Stimulated activated CD4-positive, alpha-beta T cell treated with anti-CD3 and anti-CD28 coated beads, TNF-alpha, amount 100 ng/mL, for 1 hour (primary cell): ENCODE results near the gene AUTS2.

Source experiments
- DNase-seq, 3 donors: peaks; one replicate each; pipeline ENCODE4 v3.0.0-alpha.2; 2020; ENCODE audit warnings: low read depth in 3 of 3, low spot score in 1 of 3

The AUTS2 gene

DNA sequence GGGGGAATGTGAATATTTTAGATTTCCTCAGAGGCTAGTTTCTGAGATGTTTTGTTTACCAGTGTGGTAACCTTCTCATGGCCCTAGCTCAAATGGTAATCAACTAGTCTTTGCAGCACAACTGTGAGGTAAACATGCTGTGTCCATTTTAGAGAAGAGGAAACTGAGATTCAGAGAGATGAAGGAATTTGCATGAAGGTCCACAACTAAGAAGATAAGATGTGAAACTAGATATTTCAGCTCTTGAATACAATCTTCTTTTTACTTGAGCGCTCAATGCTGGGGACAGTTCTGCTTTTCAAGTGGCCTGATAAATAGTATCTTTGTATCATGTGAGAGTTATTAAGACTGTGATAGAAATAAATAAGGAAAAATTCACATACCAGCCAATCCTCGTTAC is 245.4 kb downstream of the AUTS2 start:
- DNase-seq = no peak

DNA sequence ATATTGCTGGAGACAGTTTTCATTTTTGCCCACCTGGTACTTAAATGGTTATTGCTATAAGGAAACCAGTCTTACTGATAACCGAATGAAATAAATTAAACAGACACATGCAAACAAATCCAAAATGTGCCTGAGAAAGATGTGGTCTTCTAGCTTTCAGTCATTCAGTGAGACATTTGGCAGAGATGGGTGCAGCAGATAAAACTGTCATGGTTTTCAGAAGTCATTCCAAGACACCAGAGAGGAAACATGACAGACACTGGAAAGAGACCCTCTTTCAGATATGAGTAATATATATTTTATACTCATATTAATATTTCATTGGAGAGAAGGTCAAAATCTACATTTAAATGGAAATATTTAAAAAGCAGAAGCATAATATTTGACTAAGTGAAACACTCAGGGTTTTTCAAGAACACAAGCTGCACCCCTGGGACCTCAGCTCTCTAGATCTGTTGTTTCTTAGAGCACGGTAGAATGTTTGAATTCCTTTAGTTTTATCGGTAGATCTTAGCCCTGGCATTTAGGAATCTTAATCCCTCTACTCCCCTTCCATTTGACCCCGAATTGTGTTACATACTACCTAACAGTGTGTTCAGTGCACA is 246.1 kb downstream of the AUTS2 start:
- DNase-seq = no peak

DNA sequence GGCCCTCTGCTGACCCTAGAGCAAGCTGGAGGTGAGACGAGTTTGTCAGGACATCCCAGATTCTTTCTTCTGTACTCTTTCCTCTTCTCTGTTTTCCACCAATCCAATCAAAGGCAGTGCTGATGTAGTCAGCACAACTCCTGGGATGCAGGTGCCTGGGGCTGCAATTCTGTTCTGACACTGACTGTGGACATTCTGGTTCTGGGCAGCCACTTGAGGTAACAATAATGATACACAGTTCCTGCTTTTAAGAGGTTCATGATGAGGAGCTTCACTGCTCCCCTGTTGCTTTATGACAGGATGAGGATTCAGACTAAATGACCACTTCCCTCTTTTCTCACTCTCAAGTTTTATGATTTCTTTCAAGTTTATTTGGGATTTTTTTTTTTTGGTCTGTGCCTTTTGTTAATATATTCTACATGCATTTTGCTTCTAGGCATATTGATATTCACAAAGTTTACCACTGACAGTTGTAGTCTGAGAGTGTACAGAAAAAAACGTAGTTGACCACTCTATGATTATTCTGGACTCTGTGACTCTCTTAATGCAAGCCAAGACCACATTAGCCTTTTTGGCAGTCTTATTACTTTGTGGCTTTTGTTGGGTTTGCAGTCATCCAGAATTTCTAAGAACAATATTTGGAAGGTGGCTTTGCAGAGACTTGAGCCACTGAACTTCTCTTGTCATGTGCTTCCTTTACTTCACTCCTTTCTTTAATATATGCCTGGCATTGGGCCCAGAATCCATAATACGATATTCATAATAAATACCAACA is 247.6 kb downstream of the AUTS2 start:
- no peak for DNase-seq

DNA sequence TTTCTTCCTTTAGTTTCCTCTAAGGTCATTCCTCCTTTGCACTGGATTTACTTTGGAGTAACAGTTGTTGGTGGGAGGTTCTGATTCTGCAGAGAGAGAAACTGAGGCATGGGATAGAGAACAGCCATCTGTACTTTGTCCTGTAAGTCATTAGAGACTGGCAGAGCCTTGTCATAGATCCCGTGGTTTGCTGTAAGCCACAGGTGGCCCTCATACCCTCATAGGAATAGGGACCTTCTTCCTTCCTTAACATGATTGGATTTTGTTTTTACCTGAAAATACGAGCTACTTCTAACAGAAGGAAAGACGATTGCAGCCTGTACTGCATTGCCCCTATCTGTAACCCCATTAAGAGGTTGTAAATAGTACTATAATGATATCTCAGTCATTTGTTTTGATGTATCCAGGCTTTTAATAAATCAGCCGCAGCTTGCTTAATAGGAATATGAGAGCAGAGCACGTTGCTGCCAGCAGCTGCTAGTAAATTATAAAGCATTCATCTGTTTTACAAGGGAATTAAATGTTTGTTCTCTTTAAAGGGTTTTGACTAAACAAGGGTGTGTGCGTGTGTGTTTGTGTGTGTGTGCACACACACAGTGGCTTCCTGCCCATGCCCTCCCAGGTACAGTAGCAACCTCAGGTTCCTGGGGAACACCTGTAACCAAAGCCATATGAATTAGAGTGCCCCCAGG is 249.8 kb downstream of the AUTS2 start:
- no peak for DNase-seq

DNA sequence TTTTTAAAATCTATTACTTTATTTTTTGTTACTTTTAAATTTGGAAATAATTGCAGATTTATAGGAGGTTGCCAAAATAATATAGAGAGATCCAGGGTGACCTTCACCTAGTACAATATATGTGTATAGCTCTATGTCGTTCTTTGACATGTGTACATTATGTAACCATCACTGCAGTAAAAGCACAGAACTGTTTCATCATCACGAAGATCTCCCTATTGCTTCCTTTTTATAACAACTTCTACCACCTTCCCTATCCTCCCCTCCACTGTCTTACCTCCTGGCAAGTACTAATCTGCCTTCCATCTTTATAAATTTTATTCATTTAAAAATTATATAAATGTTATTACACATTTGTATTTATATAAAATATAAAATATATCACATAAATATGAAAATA is 251.0 kb downstream of the AUTS2 start:
- no peak for DNase-seq

DNA sequence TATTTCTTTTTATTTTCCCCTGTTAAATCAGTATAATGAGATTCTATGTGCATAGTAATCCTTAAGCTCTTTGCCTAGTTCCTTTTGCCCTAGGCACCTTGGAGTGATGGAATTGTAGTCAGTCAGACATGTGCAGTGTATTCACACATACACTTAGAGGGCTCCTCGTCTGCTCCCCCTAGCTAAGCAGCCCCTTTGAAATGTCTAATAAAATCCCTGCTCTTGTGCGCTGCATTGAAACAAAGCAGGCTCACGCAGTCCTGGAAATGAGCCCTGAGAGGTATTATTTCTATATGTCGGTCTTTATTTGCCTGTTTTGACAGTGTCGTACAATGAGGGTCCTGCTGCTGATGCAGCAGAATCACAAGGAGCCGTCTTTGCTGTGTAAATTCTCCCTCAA is 258.7 kb downstream of the AUTS2 start:
- DNase-seq = no peak

DNA sequence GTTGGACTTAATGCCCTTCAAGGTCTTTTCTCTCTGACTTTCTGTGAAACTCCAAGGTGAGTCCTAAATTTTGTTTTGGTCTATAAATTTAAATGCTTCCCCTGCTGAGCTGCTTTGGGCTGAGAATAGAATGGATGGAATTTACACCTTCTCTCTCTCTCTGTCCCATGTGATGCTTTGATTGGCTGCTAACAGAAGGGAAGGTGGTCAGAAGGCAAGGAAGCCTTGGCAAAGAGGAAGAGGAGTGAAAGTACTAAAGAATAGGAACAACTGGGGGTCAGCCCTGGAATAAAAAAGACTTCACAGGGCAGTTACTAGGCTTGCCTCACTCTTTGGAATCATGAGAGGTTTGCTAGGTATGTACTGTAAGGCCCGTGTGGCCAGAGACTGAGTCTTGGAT is 260.2 kb downstream of the AUTS2 start:
- no peak for DNase-seq

DNA sequence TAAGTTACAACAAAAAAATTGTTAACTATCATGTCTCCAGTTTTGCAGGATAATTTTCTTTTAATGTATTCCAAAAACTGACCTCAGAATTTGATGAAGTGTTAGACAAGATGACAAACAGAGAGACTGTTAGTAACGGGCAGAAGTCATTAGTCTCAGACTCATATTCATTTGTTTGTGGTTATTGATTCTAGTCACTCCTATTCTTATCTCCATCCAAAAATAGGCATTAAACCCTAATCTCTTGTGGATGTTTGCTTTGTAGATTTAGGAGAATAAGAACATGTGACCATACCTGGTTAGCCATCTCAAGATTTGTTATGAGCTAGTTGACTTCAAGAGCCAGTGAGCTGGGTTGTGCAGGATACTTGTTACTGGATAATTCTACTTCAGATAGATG is 261.1 kb downstream of the AUTS2 start:
- DNase-seq = no peak

DNA sequence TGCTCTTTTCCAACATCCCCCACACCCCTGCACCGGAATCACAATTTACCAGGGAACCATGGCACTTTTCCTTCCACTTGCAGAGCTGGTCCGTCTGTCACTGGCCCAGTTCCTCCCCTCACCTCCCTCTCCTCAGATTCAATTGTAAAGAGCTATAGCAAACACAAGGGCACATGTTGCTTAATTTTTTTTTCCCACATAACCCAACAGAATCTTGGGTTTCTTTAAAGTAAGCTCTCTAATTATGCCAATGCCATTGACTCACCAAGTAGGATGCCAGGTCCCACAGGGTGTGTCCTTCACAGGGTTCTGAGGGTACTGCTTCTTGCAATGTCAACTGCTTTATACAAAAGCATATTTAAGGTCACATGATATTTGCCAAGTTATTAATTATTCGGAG is 262.2 kb downstream of the AUTS2 start:
- no peak for DNase-seq

DNA sequence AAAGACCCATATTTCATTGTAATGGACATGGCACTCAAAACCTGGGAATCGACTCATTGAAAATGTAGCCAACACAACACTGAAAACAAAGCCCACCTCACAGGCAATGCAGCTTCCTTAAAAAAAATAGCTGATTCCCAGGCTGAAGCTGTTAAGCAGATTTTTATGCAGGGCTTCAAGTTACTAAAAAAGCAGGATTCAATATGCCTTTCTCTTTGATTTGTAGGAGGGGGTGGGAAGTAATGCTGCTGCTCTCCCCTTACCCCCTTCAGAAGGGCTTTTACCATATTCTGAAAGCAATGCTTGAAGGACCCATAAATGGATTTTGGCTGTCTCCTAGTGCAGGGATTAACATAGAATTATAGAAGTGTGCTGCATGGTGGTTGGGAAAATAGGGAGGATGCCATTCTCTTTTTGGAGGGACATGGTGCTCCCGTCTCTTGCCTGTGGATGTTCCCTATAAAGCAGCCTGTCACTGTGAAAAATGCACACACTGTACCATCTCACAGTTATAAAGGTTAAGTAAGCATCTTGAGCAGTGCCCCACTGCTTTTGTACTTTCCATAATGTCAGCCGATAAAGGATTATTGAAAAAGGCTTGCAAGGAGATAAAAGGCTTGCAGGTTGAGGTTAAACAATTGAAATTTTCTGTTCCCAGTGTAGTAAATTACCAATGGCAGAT is 262.8 kb downstream of the AUTS2 start:
- DNase-seq = no peak

DNA sequence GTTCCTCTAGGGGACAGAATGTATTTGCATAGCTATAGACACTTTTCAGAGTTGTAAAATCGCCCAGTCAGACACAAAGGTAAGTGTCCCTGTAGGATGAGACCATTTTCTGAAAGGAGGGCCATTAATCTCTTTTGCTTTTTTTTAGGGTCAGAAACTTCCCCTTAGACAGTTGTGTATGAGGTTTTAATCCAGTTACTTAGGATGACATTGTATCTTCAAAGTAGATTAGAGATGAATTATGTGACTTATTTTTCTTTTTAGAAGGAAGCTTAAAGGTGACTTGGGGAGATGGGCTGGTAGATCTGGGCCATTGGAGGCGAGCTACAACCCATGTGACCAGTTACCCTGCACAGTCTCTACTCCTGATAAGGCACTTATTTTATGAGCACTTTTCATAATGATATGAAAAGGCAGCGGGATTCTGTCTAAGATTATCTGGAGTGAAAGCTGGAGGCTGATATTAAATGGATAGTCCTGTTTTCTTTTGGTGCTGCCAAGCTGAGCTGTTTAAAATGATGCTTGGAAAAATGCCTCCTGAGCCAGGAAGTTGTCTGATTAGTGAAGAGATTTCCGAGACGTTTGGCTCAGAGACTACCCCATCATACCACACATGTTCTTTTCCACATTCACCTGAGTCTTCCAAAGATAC is 264.3 kb downstream of the AUTS2 start:
- no peak for DNase-seq

DNA sequence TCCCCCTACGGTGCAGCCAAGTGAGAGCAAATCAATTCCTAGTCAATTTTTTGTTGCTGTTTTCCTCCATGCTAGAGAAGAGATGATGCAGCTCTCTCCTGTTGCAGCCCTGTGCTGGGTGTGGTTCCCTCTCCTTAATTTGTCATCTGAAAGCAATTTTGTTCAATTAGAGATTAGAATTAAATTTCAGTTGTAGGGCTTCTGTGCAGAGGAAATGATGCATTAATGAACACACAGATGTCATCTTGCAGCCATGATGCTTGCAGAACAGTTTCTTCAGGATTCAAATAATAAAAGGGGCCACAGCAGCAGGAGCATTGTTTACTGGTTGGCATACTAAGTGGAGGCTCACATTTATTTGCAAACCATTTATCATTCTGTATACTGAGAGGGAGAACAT is 266.0 kb downstream of the AUTS2 start:
- no peak for DNase-seq

DNA sequence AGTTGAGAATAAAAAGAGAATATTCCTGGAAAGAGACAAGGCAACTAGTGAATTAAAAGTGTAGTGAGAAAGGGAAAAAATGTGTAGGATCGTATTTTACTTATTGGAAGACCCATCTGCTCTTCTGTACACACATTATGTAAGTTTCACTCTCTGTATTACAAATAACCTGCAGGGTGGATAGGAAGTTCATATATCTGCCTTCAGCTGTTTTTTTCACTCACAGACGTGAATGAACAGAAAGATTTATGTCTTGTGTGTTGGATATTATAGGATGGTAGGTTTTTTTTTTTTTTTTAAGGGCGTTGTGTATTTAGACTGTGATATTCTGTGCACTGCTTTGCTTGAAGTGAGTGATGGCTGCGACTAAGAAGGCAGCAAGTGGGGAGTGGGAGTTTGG is 266.5 kb downstream of the AUTS2 start:
- DNase-seq = no peak

DNA sequence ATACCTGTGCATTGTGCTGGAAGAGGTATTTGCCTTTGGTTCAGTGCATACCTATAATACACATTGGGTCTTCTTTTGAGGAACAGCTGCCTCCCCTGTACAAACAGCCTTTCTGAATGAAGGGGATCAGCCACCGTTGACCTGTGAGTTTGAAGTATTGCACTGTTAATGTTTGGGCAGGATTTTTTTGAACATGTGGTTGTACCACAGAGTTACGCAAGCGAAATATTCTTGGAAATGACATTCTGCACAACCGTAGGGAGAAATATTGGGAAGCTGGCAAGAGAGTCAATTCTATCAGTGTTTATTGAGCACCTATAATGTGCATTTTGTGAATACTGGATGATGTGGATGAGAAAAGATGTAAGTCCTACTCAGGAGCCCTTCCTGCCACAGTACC is 270.6 kb downstream of the AUTS2 start:
- no peak for DNase-seq

DNA sequence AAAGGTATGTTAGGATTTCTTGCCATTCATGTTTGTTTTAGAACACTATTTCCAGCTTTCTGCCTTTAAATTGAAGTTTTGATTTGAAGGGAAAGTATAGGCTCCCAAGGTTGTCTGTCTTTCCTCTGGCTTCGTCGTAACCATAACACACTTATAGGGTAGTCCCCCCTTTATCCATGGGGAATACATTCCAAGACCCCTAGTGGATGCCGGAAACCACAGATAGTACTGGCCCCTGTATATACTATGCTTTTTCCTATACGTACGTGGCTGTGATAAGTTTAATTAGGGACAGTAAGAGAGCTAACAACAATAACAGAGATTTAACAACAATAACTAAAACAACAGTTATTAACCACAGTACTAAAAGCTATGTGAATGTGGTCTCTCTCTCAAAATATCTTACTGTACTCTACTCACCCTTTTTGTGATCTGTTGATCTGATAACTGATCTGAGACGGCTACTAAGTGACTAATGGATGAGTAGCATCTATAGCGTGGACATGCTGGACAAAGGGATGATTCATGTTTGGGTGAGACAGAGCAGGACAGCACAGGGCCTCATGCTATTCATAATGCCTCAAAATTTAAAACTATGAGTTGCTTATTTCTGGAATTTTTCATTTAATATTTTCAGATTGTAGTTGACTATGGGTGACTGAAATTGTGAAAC is 273.1 kb downstream of the AUTS2 start:
- DNase-seq = no peak

DNA sequence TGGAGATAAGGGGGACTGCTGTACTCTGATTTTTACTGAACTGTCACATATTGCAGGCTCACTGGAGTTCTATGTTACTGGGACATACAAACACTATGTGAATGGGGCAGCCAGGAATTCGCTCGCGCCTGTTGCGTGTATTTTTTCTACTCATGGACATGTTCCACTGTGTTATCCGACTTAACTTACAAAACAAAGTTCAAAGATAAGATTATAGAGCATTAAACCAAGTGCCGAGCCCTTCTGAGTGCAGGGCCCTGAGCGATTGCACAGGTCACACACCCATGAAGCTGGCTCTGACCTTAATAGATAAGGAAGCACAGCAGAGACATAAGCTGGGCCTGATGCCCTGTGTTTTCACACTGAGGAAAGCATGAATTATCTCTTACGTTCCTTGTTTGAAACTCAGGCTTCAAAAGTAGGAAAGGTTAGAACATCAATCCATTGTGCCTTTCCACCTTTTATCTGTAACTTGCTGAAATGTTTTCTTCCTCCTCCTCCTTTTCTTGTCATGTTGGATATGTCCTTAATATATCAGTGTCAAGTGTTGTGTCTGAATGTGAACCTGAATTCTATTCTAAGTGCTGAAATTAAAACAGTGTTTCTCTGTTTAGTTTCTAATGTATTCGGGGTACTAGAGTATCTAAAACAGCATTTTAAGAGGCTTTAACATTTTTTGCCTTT is 273.8 kb downstream of the AUTS2 start:
- DNase-seq = no peak

DNA sequence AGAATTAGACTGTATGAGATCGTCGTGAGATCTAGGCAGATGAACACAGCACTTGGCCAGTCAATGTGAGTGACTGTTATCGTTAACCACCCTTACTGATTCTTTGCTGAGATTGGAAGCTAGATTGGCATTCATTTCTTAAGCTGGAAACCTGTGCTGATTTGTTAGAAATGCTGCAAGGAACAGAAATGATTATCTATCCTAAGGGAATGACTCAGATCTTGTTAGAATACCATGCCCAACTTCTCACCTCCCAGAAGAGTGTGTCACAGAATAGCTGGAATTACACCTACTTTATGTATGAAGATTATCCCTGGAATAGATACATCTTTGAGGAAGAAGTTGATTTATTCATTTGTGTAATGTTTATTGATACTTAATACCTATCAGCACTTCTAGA is 275.2 kb downstream of the AUTS2 start:
- DNase-seq = no peak

DNA sequence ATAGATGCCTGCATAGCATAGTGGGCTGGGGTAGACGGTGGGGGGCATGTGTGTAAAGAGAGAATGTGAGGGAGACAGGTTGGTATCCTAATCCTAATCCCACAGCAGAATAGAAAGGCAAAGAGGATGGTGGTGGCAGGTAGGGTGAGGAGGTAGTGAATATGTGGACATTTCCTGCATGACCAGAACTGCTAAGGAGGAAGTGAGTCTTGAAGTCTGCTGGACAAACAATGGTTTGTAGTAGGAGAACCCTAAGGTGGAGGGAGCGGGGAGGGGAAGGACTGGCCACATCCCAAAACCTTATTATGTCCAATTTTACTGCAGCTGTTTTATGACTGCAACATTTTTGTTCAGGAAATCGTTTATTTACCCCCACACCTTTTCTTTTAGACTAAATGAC is 279.7 kb downstream of the AUTS2 start:
- DNase-seq = no peak

DNA sequence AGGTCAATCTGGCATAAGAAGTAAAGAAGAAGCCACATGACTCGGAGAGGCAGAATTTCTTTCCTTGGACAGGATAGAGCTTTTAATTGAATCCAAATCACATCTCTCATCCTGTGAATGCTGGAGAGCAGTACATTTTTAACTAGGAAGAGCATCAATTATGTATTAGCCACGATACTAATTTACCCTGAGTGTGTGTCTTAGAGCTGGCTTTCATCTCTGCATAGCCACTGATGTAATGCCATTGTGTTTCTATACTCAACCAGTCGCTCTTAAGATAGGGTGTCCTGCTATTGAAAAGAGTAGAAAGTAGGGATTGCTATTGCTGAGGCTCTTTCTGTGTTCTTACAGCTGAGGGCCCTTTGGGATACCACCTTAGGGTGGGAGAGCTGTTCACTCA is 280.3 kb downstream of the AUTS2 start:
- no peak for DNase-seq

DNA sequence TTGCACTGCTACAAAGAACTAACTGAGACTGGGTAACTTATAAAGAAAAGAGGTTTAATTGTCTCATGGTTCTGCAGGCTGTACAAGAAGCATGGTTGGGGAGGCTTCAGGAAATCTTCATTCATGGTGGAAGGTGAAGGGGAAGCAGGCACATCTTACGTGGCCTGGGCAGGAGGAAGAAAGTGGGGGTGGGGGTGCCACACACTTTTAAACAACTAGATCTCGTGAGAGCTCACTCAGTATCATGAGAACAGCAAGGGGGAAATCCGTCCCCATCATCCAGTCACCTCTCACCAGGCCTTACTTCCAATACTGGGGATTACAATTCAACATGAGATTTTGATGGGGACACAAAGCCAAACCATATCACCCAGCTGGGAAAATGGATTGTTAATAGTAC is 281.7 kb downstream of the AUTS2 start:
- DNase-seq = no peak
